Renal cortex interstitium (tissue), 11 donors: ENCODE data around the gene NFS1. TPM values are rescaled to one million over a fixed set of nuclear protein-coding genes. Genes with fewer than 3 reads are reported as not detected.

ENCODE experiments used
- DNase-seq, 11 donors: peaks; one replicate each; pipeline ENCODE4 v3.0.0-alpha.2; 2013; ENCODE audit warnings: low read depth in 9 of 11, low spot score in 4 of 11; ENCODE audit errors: extremely low read depth in 1 of 11
- polyA plus RNA-seq, 3 donors: library from polyadenylated mRNA; unstranded; fragments of 120-200 nt; gene quantifications; one replicate each; pipeline ENCODE4 v1.2.1, GENCODE V29; 2013; ENCODE audit not compliant: insufficient read length in 3 of 3

The NFS1 gene
- polyA plus RNA-seq, 3 donors = 26.2 to 30.2 (median 29.7) TPM

GRCh38 chr20:35627121-35627520, 72.0 kb downstream of the NFS1 start:
- DNase-seq = no peak

- no peak for DNase-seq
Observed at GRCh38 chr20:35626386-35627001, 72.7 kb downstream of the NFS1 start.

GRCh38 chr20:35625584-35626385, 73.4 kb downstream of the NFS1 start:
- no peak for DNase-seq

- DNase-seq = no peak
Observed at GRCh38 chr20:35621560-35621946, 77.6 kb downstream of the NFS1 start.

- DNase-seq = no peak
Observed at GRCh38 chr20:35620818-35621559, 78.2 kb downstream of the NFS1 start.

- peak in 7 of 11 donors; percentile 49 to 75 (median 69) for DNase-seq
Observed at GRCh38 chr20:35619196-35620095, 79.7 kb downstream of the NFS1 start.

GRCh38 chr20:35618263-35619131, 80.7 kb downstream of the NFS1 start:
- DNase-seq = no peak

Other genes with a start within 250 kb of the NFS1 start
- 10 to 100 TPM; 50.7 to 63.7 (median 54.0) TPM for gene CEP250, start 243.8 kb downstream of the NFS1 start, polyA plus RNA-seq
- gene C20orf173, start 169.7 kb downstream of the NFS1 start, polyA plus RNA-seq = under 1 TPM in 1 of 3 donors, not detected in 2; 0.15 TPM
- gene ERGIC3, start 157.3 kb downstream of the NFS1 start, polyA plus RNA-seq = 100 to 1,000 TPM; 348 to 352 (median 349) TPM
- gene SPAG4, start 83.5 kb downstream of the NFS1 start, polyA plus RNA-seq = 1 to 10 TPM; 3.6 to 8.1 (median 4.9) TPM
- 100 to 1,000 TPM; 159 to 217 (median 165) TPM for gene CPNE1, start 34.5 kb downstream of the NFS1 start, polyA plus RNA-seq
- 100 to 1,000 TPM in 1 of 3 donors, 10 to 100 TPM in 2; 93.6 to 113 (median 95.4) TPM for gene RBM12, start 34.5 kb downstream of the NFS1 start, polyA plus RNA-seq
- gene ROMO1, start 53 bp upstream of the NFS1 start, polyA plus RNA-seq = 10 to 100 TPM; 56.5 to 89.9 (median 89.0) TPM
- 100 to 1,000 TPM; 523 to 699 (median 635) TPM for gene RBM39, start 42.9 kb upstream of the NFS1 start, polyA plus RNA-seq
- 10 to 100 TPM; 30.3 to 44.4 (median 38.5) TPM for gene PHF20, start 72.7 kb upstream of the NFS1 start, polyA plus RNA-seq